Lower leg skin (tissue), 4 donors: ENCODE data around the gene SVOPL. TPM values are rescaled to one million over a fixed set of nuclear protein-coding genes. Genes with fewer than 3 reads are reported as not detected.

Experiments
- DNase-seq, 2 donors: peaks; one replicate each; pipeline ENCODE4 v3.0.0-alpha.2; 2019; ENCODE audit warnings: low spot score in 2 of 2
- H3K4me3 ChIP-seq: fragments of 200-600 bp; sonication (generic); 2 replicates; pipeline ENCODE4 v1.5.1; 2017; ENCODE audit warnings: mild to moderate bottlenecking, low read depth; ENCODE audit not compliant: poor library complexity, severe bottlenecking
- POLR2A ChIP-seq, 2 donors: fragments of 450-650 bp; IDR thresholded peaks; one replicate each; pipeline ENCODE4 v1.6.1; 2016 to 2017; ENCODE audit warnings: antibody characterized with exemption in 2 of 2, mild to moderate bottlenecking in 1 of 2, moderate library complexity in 1 of 2
- WGBS, 2 donors: methylation state at CpG; one replicate each; pipeline ENCODE4 v1.1.5; 2018; 5-methylcytosine and 5-hydroxymethylcytosine counted together
- intact Hi-C: fragments of 100-400 bp; cut with DNase I; formaldehyde crosslinking; loops from one replicate; pipeline ENCODE4 v1.15.0; 2023; ENCODE audit warnings: low total_unique reads
- total RNA-seq, 4 donors: library from RNA; depleted of rRNA; stranded (reverse); fragments of >200 nt; gene quantifications; one replicate each; pipeline ENCODE4 v1.1.0, GENCODE V29; 2016
- TF ChIP-seq, protein P1 (sequence below), 3 donors: fragments of 450-650 bp; IDR thresholded peaks; one replicate each; pipeline ENCODE4 v1.5.1; 2016; ENCODE audit warnings: antibody characterized with exemption in 3 of 3, mild to moderate bottlenecking in 3 of 3, moderate library complexity in 2 of 3

The SVOPL gene
- total RNA-seq, 4 donors from 2014 or later: 0.21 to 1.6 TPM; not detected in 2

DNA sequence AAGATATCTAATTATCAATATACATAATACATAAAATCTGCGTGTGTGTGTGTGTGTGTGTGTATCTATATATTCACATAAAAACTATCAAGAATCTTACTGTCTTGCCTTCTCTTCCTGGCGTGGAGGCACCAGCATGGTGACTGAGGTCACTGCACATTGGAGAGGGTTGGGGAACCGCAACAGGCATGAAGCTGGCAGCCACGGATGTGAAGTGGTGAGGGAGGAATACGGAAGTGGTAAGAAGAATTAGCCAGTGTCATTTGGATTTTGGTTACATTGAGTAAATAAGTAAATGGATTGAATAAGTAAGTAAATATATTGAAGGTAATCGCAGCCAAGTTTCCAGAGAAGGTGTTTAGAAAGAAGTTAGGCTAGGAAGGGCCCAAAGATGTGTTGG, 156.0 kb downstream of the SVOPL start:
- no peak for DNase-seq
- intact Hi-C loops: no loop called here
- 81 to 89% methylated on average over 6 of the region's 6 CpGs for WGBS, 2 donors
- TF ChIP-seq, protein P1, sequence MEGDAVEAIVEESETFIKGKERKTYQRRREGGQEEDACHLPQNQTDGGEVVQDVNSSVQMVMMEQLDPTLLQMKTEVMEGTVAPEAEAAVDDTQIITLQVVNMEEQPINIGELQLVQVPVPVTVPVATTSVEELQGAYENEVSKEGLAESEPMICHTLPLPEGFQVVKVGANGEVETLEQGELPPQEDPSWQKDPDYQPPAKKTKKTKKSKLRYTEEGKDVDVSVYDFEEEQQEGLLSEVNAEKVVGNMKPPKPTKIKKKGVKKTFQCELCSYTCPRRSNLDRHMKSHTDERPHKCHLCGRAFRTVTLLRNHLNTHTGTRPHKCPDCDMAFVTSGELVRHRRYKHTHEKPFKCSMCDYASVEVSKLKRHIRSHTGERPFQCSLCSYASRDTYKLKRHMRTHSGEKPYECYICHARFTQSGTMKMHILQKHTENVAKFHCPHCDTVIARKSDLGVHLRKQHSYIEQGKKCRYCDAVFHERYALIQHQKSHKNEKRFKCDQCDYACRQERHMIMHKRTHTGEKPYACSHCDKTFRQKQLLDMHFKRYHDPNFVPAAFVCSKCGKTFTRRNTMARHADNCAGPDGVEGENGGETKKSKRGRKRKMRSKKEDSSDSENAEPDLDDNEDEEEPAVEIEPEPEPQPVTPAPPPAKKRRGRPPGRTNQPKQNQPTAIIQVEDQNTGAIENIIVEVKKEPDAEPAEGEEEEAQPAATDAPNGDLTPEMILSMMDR (IDR thresholded peaks at IDR 0.05): no peak
- TF ChIP-seq POLR2A (IDR thresholded peaks at IDR 0.05): no peak
- no peak overlapping the region for H3K4me3 ChIP-seq

Other genes with a start within 250 kb of the SVOPL start
- 10 to 100 TPM; 13.5 to 21.1 (median 17.7) TPM for gene TRIM24, start 241.1 kb downstream of the SVOPL start, total RNA-seq
- gene TMEM213, start 96.6 kb upstream of the SVOPL start, total RNA-seq: 10 to 100 TPM in 1 of 4 donors, 1 to 10 TPM in 3; 2.5 to 13.3 (median 6.5) TPM
- gene ATP6V0A4, start 96.8 kb upstream of the SVOPL start, total RNA-seq: 10 to 100 TPM in 2 of 4 donors, 1 to 10 TPM in 2; 6.0 to 34.1 (median 19.6) TPM